ENCODE results near the gene CCDC27.
"Not testable (repeated sequence)": the region's sequence is repeated elsewhere in the genome, so short reads cannot be mapped to it uniquely, and the experiment has no call there.

Gene CCDC27

GRCh38 chr1:3796215-3797061, 44.2 kb downstream of the CCDC27 start, which contains the start of gene LRRC47:
LRRC47 (minus strand) TSS chr1:3796498; CDS start chr1:3796476, 22 bp downstream.
- DNase-seq (ENCODE audit: low spot score) = peak; percentile 98

DNA sequence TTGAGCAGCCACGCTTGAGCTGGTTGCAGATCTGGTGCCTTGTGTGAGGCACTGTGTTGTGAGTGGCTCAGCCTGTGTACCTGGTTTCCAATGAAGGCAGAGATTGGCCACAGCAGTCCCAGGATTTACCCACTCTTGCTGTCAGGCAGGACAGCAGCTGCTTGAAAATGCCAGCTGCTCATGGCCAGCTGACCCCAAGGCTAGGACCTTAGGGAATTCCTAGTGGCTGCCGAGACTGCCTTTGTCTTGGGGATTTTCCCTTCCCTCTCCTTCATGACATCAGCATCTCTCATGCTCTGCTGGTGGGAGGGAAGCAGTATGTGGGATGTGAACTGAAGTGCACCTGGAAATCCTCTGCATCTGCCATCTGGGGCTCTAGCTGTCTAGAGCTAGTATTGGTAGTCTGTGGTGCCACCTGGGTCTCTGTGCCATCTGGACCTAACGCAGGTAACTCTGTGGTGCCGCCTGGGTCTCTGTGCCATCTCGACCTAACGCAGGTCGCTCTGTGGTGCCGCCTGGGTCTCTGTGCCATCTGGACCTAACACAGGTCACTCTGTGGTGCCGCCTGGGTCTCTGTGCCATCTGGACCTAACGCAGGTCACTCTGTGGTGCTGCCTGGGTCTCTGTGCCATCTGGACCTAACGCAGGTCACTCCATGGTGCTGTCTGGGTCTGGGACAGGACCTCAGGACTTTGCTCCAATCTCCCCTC, 47.9 kb downstream of the CCDC27 start:
- no peak for DNase-seq (ENCODE audit: low spot score)

DNA sequence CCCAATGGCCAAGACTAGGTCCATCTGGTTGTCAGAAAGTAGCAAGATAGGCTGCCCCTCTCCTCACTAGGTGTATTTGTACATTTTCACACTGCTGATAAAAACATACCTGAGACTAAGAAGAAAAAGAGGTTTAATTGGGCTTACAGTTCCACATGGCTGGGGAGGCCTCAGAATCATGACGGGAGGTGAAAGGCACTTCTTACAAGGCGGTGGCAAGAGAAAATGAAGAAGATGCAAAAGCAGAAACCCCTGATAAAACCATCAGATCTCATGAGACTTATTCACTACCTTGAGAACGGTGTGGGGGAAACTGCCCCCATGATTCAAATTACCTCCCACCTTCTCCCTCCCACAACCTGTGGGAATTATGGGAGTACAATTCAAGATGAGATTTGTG, 48.5 kb downstream of the CCDC27 start:
- not testable (repeated sequence) for DNase-seq (ENCODE audit: low spot score)

DNA sequence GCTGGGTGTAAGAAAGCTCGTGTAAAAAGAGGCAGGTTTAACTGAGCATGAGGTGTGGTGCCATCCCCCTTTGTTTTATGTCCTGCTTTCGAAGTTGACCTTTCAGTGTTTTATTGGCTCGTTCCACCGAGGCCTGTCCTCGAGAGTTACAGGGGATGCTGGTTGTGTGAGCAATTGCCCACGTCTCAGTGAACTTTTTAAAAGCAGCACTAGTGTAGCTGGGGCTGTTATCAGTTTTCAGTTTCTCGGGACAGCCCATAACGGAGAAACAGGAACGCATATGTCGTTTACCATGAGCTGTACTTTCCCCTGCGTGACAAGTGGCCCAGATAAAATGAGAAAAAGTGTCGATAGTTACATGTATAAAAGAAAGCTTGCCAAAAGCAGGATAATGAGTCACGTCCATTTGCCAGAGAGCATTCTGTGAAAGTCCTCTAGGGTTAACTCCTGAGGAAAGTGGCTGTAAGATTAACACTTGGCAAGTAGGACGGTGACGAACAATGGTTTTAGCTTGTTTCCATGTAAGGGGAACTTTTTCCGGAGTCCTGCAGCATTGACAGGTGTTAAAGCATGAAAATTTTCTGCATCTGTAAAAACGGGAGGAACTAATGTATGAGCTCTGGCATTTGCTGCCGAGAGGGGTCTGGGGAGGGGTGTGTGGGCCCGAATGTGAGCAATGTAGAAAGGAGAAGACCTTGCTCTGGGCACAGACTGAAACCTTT, 51.8 kb downstream of the CCDC27 start:
- DNase-seq (ENCODE audit: low spot score) = no peak

DNA sequence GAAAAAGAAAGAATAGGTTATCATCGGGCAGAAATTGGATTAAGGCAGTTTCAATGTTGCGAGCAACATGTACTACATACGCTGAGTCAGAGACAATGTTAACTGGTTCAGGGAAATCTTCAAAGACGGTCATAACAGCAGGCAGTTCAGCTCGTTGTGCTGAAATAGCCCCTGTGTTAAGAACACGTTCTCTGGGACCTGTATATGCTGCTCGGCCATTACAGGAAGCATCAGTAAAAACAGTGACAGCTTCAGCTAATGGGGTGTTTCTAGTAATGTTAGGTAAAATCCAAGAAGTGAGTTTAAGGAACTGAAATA, 52.3 kb downstream of the CCDC27 start:
- not testable (repeated sequence) for DNase-seq (ENCODE audit: low spot score)

DNA sequence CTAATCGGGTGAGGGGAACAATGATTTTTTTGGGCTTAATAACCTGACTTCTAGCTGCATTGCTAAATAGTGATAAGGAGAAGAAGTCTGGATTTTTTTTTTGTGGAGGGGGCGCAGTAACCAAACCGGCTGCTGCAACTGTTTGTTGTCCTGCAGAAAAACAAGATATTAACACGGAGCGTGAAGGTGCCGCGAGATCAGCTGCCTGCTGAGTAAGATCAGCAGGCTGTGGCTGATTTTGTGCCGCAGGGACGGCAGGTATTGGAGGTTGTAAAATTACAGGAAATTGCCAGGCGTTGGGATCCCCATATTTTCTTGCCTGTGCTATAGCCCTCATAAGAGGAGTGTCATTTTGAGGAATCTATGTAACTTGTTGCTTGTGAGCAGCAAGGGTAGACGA, 52.8 kb downstream of the CCDC27 start:
- DNase-seq (ENCODE audit: low spot score) = no peak

GRCh38 chr1:3807769-3808168, 55.5 kb downstream of the CCDC27 start:
- DNase-seq (ENCODE audit: low spot score) = no peak

GRCh38 chr1:3809680-3810079, 57.4 kb downstream of the CCDC27 start:
- DNase-seq (ENCODE audit: low spot score) = no peak

GRCh38 chr1:3810149-3810761, 58.0 kb downstream of the CCDC27 start:
- not testable (repeated sequence) for DNase-seq (ENCODE audit: low spot score)

DNA sequence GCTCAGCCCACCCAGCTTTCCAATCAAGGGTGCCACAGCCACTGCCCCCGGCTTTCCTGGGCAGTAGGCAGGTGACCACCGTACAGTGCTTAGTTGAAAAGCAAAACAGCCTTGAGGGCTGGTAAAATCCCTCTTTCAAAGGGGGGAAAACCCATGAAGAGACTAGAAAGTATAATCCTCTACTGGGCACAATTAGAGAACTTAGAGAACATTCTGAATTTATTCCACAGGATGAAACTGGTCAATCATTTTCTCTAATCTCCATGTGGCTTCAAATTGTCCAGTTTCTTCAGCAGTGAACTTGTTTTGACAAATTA, 59.3 kb downstream of the CCDC27 start:
- DNase-seq (ENCODE audit: low spot score) = no peak

DNA sequence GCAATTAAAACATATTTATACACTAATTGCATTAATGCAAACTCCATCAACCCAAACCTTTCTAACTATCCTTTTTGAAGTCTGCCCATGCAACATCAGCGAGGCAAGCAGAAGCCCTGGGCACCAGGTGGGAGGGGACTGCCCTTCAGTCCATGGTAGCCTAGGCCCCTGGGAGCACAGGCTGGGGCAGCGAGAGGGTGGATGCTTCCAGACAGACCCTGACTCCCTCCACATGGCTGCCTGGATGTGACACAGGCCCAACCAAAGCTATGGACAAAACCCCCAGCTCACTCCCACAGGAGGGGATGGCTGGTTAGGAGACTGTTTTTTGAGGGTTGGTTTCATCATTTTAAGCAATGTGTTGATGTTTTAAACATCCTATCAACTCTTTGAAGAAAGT, 61.8 kb downstream of the CCDC27 start:
- DNase-seq (ENCODE audit: low spot score) = no peak

GRCh38 chr1:3814771-3815561, 62.7 kb downstream of the CCDC27 start:
- DNase-seq (ENCODE audit: low spot score) = no peak

GRCh38 chr1:3816331-3817137, 64.3 kb downstream of the CCDC27 start:
- no peak for DNase-seq (ENCODE audit: low spot score)

DNA sequence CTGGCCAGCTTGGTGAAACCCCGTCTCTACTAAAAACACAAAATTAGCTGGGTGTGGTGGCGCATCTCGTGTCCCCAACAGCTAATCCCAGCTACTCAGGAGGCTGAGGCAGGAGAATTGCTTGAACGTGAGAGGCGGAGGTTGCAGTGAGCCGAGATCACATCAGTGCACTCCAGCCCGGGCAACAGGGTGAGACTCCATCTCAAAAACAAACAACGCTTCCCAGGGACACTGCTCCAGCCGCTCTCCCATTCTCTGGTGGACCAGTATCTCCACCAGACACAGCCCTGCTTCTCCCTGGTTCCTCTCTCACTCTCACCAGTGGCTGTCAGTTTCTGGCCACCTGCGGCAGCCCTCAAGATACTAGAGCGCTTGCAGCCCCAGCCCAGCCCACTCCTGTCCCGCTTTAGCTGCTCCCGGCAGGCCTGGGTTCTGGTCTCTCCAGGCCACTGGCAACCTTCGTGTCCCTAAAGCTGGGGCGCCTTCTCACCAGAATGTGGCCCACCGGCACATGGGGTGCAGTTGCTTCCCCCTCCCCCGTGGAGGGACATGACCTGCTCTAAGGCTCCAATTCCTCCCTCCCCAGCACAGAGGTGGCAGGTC, 65.0 kb downstream of the CCDC27 start:
- DNase-seq (ENCODE audit: low spot score) = no peak

DNA sequence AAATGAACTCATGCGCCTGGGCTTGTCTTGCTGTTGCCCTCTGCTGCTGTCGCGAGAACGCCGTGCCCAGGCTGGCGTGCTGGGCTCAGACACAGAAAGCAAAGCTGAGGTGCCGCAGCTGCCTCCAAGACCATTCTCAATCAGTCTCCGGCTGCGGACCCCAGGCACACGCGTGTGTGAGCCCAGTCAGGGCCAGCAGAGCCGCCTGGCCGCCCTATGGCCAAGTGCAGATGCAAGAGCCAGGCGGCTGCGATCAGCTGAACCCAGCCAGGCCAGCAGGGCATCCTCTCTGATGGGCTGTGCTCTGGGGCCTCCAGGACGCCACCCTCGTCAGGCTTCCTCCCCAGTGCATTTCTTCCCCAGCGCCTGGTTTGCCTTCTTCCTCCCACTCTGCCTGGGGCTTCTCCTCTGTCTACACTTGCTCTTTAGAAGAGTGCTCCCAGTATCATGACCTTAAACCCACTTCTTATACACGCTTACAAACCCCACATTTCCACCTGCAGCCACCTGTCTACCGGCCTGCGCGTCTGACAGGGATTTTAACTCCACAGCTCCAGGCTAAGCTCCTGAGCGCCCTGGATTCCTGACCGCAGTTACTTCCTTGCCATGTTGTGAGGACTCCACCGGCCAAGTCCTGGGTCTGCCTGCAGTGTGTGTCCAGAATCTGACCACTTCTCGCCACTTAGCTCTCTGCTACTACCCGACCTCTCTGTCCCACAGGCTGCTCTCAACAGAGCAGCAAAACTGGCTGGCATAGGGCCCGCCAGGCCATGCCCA, 65.8 kb downstream of the CCDC27 start:
- no peak for DNase-seq (ENCODE audit: low spot score)

DNA sequence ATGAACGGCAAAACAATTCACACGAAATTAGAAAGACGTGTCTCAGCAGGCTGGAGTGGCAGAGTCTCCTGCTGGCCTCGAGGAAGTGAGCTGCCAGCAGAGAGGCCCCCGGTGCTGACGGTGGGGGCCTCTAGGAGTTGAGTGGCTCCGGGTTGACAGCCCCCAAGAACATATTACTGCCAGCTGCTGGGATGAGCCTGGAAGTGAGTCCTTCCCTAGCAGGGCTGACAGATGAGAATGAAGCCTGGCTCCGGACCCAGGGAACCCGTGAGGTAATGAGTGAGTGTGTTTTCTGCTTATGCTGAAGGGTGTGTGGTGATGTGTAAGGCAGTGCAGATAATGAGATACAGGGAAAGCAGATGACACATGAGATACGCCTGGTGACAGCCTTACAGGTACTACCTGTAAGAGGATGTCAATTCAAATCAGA, 67.5 kb downstream of the CCDC27 start:
- DNase-seq (ENCODE audit: low spot score) = no peak

DNA sequence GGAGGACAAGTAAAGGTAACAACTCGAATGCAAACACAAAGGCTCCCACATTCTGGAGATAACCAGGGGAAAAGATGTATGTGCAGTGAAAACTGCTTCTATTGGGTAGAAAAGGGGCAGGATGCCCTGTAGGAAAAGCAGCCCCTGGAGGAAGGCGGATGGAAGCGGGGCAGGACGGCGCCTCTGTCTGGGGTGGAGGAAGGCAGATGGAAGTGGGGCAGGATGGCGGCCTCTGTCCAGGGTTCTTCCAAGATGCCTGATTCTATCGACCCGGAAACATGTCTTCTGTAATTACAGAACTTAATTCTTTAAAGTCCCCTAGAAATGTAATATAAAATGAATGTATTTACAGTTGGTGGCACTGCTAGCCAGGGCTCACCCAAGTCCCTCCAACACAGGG, 68.1 kb downstream of the CCDC27 start:
- DNase-seq (ENCODE audit: low spot score) = no peak

GRCh38 chr1:3821004-3821403, 68.8 kb downstream of the CCDC27 start:
- DNase-seq (ENCODE audit: low spot score) = no peak

Data from HuH-7.5 (cell line).